PC-3 (cell line): Measurements from ENCODE around the gene PACS1. TPM values are rescaled to one million over a fixed set of nuclear protein-coding genes. Genes with fewer than 3 reads are reported as not detected.
"Not testable (repeated sequence)": the region's sequence is repeated elsewhere in the genome, so short reads cannot be mapped to it uniquely, and the experiment has no call there.

Experiments
- ATAC-seq: fragments of 200-7000 bp; cut with Tn5 transposase; 2 replicates; pipeline ENCODE4 v1.9.1; 2020; ENCODE audit warnings: mild to moderate bottlenecking, moderate library complexity
- BruUV-seq: library from RNA; stranded (reverse); fragments of 400-500 nt; replicated peaks from 2 replicates; lab custom pipeline; 2021; lab: Mats Ljungman, UMichigan
- CTCF ChIA-PET: fragments of 300-600 bp; sonication (Branson Sonifier 250); formaldehyde crosslinking; loops from one replicate; lab custom pipeline; 2022; ENCODE audit warnings: antibody characterized with exemption; lab: Charles Lee
- POLR2A ChIA-PET: fragments of 300-600 bp; sonication (Branson Sonifier 250); formaldehyde crosslinking; loops from one replicate; lab custom pipeline; 2022; ENCODE audit warnings: antibody characterized with exemption; ENCODE audit not compliant: unreplicated experiment; lab: Charles Lee
- DNase-seq: peaks from one replicate; pipeline ENCODE4 v3.0.0-alpha.2; 2015
- H2AFZ ChIP-seq: fragments of 300-600 bp; sonication (generic); 2 replicates; pipeline ENCODE4 v1.6.0; 2016; ENCODE audit warnings: antibody characterized with exemption, low read length
- H3F3A ChIP-seq: fragments of 300-600 bp; sonication (generic); one replicate; pipeline ENCODE4 v1.6.0; 2017; ENCODE audit warnings: antibody characterized with exemption, low read length, control low read depth, mild to moderate bottlenecking; ENCODE audit not compliant: unreplicated experiment
- H3K27ac ChIP-seq: fragments of 300-600 bp; sonication (generic); 2 replicates; pipeline ENCODE4 v1.5.1; 2016; ENCODE audit warnings: mild to moderate bottlenecking, low read length
- H3K27me3 ChIP-seq: fragments of 300-600 bp; sonication (generic); 2 replicates; pipeline ENCODE4 v1.6.1; 2016; ENCODE audit warnings: low read length, mixed read lengths
- H3K36me3 ChIP-seq: fragments of 300-600 bp; sonication (generic); 2 replicates; pipeline ENCODE4 v1.6.1; 2016; ENCODE audit warnings: low read depth, mixed run types, low read length, mixed read lengths
- H3K4me1 ChIP-seq: fragments of 300-600 bp; sonication (generic); 2 replicates; pipeline ENCODE4 v1.5.1; 2016; ENCODE audit warnings: low read length; ENCODE audit not compliant: insufficient read depth
- H3K4me2 ChIP-seq: fragments of 300-600 bp; sonication (generic); 2 replicates; pipeline ENCODE4 v1.6.0; 2016; ENCODE audit warnings: low read length
- H3K4me3 ChIP-seq: fragments of 300-600 bp; sonication (generic); 2 replicates; pipeline ENCODE4 v1.5.1; 2016; ENCODE audit warnings: mild to moderate bottlenecking, low read length, mixed read lengths
- H3K79me2 ChIP-seq: fragments of 300-600 bp; sonication (generic); 2 replicates; pipeline ENCODE4 v1.6.1; 2017; ENCODE audit warnings: low read length, mixed read lengths
- H3K9ac ChIP-seq: fragments of 300-600 bp; sonication (generic); 2 replicates; pipeline ENCODE4 v1.6.0; 2016; ENCODE audit warnings: mild to moderate bottlenecking, low read length
- H3K9me2 ChIP-seq: fragments of 300-600 bp; sonication (generic); replicated peaks from 2 replicates; pipeline ENCODE4 v1.6.1; 2016; ENCODE audit warnings: mixed run types, low read length, mixed read lengths
- H3K9me3 ChIP-seq: fragments of 300-600 bp; sonication (generic); 2 replicates; pipeline ENCODE4 v1.6.1; 2016; ENCODE audit warnings: low read length, mixed read lengths
- H4K20me1 ChIP-seq: fragments of 300-600 bp; sonication (generic); 2 replicates; pipeline ENCODE4 v1.6.1; 2016; ENCODE audit warnings: low read length, mixed read lengths
- EZH2 ChIP-seq: fragments of 300-600 bp; sonication (generic); IDR thresholded peaks from one replicate; pipeline ENCODE4 v1.6.1; 2017; ENCODE audit warnings: antibody characterized with exemption, mild to moderate bottlenecking, low read length; ENCODE audit not compliant: unreplicated experiment
- EZH2phosphoT487 ChIP-seq: fragments of 300-600 bp; sonication (generic); IDR thresholded peaks from 2 replicates; pipeline ENCODE4 v1.6.1; 2018; ENCODE audit warnings: mild to moderate bottlenecking, antibody characterized with exemption, low read length, borderline replicate concordance
- intact Hi-C: fragments of 100-400 bp; cut with micrococcal nuclease; formaldehyde crosslinking; loops from 2 replicates; pipeline ENCODE4 v1.9.0; 2023
- total RNA-seq: library from RNA; depleted of rRNA; stranded (reverse); fragments of >200 nt; gene quantifications from 2 replicates; pipeline ENCODE4 v1.2.3, GENCODE V29; 2014
- TF ChIP-seq, protein P1 (sequence below): fragments of 300-600 bp; sonication (generic); conservative IDR thresholded peaks from 2 replicates; pipeline ENCODE4 v1.5.1; 2017; ENCODE audit warnings: antibody characterized with exemption, low read depth, mild to moderate bottlenecking, low read length

The PACS1 gene
- total RNA-seq, 1 experiment from 2014 or later = 28.7 TPM

DNA sequence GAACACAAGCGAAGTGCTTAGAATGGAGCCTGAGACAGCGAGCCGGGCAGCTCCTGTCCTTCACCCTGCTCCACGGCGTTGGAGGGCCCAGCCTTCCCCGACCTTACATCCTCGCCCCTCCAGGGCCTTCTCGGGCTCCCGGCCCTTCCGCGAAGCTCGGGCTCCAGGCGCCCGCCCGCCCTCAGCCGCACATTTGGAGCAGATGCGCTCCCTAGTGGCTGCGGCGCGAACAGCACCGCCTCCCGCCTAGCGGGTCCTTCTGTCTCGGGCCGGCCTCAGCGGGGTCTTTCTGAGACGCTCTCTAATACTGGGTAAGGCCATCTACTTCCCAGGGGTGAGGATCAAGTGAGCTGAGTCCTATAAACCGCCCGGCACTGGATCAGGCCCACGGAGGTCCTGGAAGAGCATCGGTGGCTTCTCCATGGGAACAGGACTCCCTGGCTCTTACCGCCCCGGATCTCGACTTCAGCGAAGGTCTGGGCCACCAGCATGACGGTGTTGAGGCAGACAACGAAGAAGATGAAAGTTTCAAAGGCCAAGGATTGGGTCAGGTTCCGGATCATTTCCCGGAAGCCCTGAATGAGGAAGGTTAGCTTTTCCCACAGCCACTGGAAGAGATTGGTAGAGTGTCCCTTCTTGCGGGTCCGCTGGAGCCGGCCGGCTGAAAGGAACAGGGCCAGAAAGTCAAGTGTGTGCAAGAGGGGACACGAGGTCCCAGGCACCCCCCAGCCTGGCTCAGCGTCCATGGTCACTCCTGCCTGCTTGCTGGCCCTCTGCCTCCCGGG, 47.5 kb upstream of the PACS1 start:
- intact Hi-C loops = no loop called here
- POLR2A ChIA-PET = interaction anchor here (0.6 kb wide), 1 partner anchor 20 kb away, joined by 3 read pairs; no protein-coding TSS in a partner anchor
- H3K9me3 ChIP-seq = no peaks in the 10 kb centered on the region

DNA sequence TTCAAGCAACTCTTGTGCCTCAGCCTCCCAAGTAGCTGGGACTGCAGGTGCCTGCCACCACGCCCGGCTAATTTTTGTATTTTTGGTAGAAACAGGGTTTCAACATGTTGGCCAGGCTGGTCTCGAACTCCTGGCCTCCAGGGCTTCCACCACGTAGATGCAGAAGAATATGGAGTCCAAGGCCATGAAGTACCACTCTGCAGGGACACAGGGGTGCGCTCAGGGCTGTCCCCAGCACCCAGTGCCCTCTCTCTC, 47.0 kb upstream of the PACS1 start:
- H3K9me2 ChIP-seq = not testable (repeated sequence)

More for the DNA sequence above, 47.5 kb upstream of the PACS1 start:
- Histone ChIP-seq H3K9ac (no peak overlapping the region; the same call in 1 of the 2 replicates), H3K9me2 (no peaks in the 10 kb centered on the region), H3K4me2 (peak overlapping the region; percentile 82), H3K4me1 (peaks cover 24% of the 10 kb centered on the region), H3K36me3 (no peaks in the 10 kb centered on the region), H3K4me3 (peak overlapping the region; percentile 51), H3K79me2 (no peaks in the 10 kb centered on the region), H3K27me3 (no peaks in the 10 kb centered on the region), H3F3A (no peaks in the 10 kb centered on the region), H2AFZ (peak overlapping the region; percentile 72), H4K20me1 (no peaks in the 10 kb centered on the region), H3K27ac (no peak overlapping the region)
- TF ChIP-seq EZH2 = no peak
- no peak for TF ChIP-seq EZH2phosphoT487
- TF ChIP-seq, protein P1, sequence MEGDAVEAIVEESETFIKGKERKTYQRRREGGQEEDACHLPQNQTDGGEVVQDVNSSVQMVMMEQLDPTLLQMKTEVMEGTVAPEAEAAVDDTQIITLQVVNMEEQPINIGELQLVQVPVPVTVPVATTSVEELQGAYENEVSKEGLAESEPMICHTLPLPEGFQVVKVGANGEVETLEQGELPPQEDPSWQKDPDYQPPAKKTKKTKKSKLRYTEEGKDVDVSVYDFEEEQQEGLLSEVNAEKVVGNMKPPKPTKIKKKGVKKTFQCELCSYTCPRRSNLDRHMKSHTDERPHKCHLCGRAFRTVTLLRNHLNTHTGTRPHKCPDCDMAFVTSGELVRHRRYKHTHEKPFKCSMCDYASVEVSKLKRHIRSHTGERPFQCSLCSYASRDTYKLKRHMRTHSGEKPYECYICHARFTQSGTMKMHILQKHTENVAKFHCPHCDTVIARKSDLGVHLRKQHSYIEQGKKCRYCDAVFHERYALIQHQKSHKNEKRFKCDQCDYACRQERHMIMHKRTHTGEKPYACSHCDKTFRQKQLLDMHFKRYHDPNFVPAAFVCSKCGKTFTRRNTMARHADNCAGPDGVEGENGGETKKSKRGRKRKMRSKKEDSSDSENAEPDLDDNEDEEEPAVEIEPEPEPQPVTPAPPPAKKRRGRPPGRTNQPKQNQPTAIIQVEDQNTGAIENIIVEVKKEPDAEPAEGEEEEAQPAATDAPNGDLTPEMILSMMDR = peak; percentile 98
- DNase-seq (peak; percentile 84), ATAC-seq (peak; percentile 75)
- BruUV-seq = TSS peak; percentile 30
- CTCF ChIA-PET = interaction anchor here (0.5 to 0.7 kb wide), 4 partner anchors 23 to 747 kb away, joined by 3 to 16 read pairs (median 4); partner anchors contain the start of gene EHBP1L1

DNA sequence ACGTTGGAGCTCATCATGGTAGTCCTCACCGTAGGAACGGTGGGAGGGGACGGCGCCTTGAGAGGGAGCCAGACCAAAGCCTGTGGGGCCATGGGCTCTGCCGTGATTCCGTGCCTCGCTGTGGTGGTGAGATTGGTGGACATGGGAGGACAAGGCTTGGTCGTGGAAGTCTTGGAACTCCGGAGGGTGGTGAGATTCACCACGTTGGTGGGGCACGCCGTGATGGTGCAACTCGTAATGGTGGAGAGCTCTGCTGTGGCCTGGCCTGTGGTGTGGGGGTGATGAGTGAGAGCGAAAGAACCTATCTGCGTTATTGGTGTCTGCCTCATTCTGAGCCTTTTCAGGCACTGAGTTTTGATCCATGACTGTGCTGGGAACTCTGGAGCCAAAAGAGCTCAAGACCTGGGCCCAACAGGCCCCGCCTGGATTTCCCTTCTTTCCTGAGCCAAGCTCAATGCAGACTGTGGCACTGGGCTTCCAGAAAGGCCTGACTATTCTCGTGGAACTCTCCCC, 44.0 kb upstream of the PACS1 start, which contains the start of gene CATSPER1:
Gene CATSPER1 (minus strand): TSS at position 463 of the 513 bp plus-strand sequence. CDS start 100 bp downstream, at position 363.
- Histone ChIP-seq H3K9me2 (no peaks in the 10 kb centered on the region), H3K9me3 (no peaks in the 10 kb centered on the region), H3K9ac (no peak within 1 kb of the TSS), H3K4me1 (peaks cover 17% of the 10 kb centered on the region), H3K79me2 (no peaks in the 10 kb centered on the region), H4K20me1 (no peaks in the 10 kb centered on the region), H3K4me2 (no peak within 1 kb of the TSS), H3K27me3 (no peaks in the 10 kb centered on the region), H3K27ac (no peak within 1 kb of the TSS), H3K4me3 (no peak within 1 kb of the TSS), H3K36me3 (no peaks in the 10 kb centered on the region), H3F3A (no peaks in the 10 kb centered on the region), H2AFZ (no peak within 1 kb of the TSS)
- ATAC-seq (no peak), DNase-seq (no peak)
- TF ChIP-seq EZH2 = no peak
- TF ChIP-seq, protein P1 = no peak
- TF ChIP-seq EZH2phosphoT487 = no peak
- POLR2A ChIA-PET = no interaction called here
- BruUV-seq = no TSS peak
- CTCF ChIA-PET = no interaction called here
- intact Hi-C loops = no loop called here

More for the DNA sequence above, 47.0 kb upstream of the PACS1 start:
- H2AFZ ChIP-seq, H3K79me2 ChIP-seq, H3K9me3 ChIP-seq, CTCF ChIA-PET, H3K27ac ChIP-seq, H4K20me1 ChIP-seq, intact Hi-C loops, H3K4me3 ChIP-seq, H3K4me2 ChIP-seq, H3K36me3 ChIP-seq, H3K9ac ChIP-seq, DNase-seq, H3K27me3 ChIP-seq, BruUV-seq, POLR2A ChIA-PET, ATAC-seq, H3F3A ChIP-seq: not testable (repeated sequence)
- H3K4me1 ChIP-seq = peaks cover 24% of the 10 kb centered on the region
